Peyer's patch (tissue), 4 donors: Measurements from ENCODE around the gene SOX12.

Experiments used
- POLR2A ChIP-seq, 2 donors: fragments of 450-650 bp; IDR thresholded peaks; one replicate each; pipeline ENCODE4 v1.5.1; 2017; ENCODE audit warnings: antibody characterized with exemption in 2 of 2, mild to moderate bottlenecking in 2 of 2, moderate library complexity in 2 of 2
- TF ChIP-seq, protein P1 (sequence below), 6 experiments: fragments of 450-650 bp in 4 of 6; fragments of 200-600 bp in 2 of 6; sonication (generic) in 1 of 6; IDR thresholded peaks; one replicate each; pipeline ENCODE4 v1.5.1; 2017 to 2019; ENCODE audit warnings: antibody characterized with exemption in 6 of 6, mild to moderate bottlenecking in 3 of 6, moderate library complexity in 1 of 6

DNA sequence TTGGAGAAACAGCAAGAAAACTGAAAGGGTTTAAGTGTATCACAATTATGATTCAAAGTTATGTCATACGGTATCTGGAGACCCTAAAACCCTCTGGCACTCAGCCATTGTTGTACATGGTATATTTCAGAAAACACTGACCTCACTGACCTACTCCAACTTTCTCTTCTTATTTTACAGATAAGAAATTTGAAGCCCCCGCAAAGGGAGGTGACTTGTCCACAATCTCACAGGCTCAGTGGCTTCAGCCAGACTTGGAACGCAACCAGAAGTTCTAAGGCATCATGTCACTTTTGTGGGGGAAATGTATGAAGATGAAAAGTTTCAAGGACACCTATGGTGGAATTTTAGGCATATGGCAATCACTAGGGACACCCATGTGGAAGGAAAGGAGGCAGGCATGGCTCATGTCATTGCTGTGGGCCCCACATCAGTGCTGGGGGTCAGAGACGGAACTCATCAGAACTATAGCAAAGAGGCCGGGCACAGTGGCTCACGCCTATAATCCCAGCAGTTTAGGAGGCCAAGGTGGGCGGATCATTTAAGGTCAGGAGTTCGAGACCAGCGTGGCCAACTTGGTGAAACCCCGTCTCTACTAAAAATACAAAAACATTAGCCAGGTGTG is 50.0 kb downstream of the SOX12 start:
- TF ChIP-seq, protein P1, sequence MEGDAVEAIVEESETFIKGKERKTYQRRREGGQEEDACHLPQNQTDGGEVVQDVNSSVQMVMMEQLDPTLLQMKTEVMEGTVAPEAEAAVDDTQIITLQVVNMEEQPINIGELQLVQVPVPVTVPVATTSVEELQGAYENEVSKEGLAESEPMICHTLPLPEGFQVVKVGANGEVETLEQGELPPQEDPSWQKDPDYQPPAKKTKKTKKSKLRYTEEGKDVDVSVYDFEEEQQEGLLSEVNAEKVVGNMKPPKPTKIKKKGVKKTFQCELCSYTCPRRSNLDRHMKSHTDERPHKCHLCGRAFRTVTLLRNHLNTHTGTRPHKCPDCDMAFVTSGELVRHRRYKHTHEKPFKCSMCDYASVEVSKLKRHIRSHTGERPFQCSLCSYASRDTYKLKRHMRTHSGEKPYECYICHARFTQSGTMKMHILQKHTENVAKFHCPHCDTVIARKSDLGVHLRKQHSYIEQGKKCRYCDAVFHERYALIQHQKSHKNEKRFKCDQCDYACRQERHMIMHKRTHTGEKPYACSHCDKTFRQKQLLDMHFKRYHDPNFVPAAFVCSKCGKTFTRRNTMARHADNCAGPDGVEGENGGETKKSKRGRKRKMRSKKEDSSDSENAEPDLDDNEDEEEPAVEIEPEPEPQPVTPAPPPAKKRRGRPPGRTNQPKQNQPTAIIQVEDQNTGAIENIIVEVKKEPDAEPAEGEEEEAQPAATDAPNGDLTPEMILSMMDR (IDR thresholded peaks at IDR 0.05): no peak
- no peak for TF ChIP-seq POLR2A (IDR thresholded peaks at IDR 0.05)
